IMR-90 (cell line): ENCODE results near the gene NPB. TPM values are rescaled to one million over a fixed set of nuclear protein-coding genes. Genes with fewer than 3 reads are reported as not detected.

ENCODE experiments used
- ATAC-seq: fragments of 200-7000 bp; cut with Tn5 transposase; 2 replicates; pipeline ENCODE4 v1.9.1; 2020; ENCODE audit warnings: low read depth, mild to moderate bottlenecking, moderate library complexity
- BruUV-seq: library from RNA; stranded (reverse); fragments of 400-500 nt; replicated peaks from 2 replicates; lab custom pipeline; 2021; lab: Mats Ljungman, UMichigan
- CTCF ChIA-PET: fragments of 300-600 bp; formaldehyde crosslinking; extraction: SDS; loops from one replicate; lab custom pipeline; 2021; ENCODE audit warnings: antibody characterized with exemption; lab: Yijun Ruan, JAX
- POLR2A ChIA-PET: fragments of 300-600 bp; sonication (Branson Sonifier 250); formaldehyde crosslinking; loops from one replicate; lab custom pipeline; 2022; ENCODE audit warnings: antibody characterized with exemption; ENCODE audit not compliant: unreplicated experiment; lab: Charles Lee
- DNase-seq: peaks from one replicate; pipeline ENCODE4 v3.0.0; 2013
- H2AFZ ChIP-seq: replicated peaks from 2 replicates; pipeline ENCODE3; 2013; ENCODE audit warnings: low read length, mild to moderate bottlenecking; ENCODE audit not compliant: poor library complexity
- H2AK5ac ChIP-seq: 2 replicates; pipeline ENCODE4 v1.6.1; 2013; ENCODE audit warnings: low read depth, low read length, inconsistent platforms
- H2AK9ac ChIP-seq: replicated peaks from 2 replicates; pipeline ENCODE3; 2013; ENCODE audit warnings: mild to moderate bottlenecking, low read depth, low read length, moderate library complexity; ENCODE audit not compliant: poor library complexity
- H2BK120ac ChIP-seq: 2 replicates; pipeline ENCODE4 v1.6.1; 2013; ENCODE audit warnings: low read depth, low read length, inconsistent platforms
- H2BK15ac ChIP-seq: 3 replicates; pipeline ENCODE4 v1.6.1; 2013; ENCODE audit warnings: low read depth, low read length, inconsistent platforms
- H2BK20ac ChIP-seq: 2 replicates; pipeline ENCODE4 v1.6.1; 2013; ENCODE audit warnings: low read depth, mild to moderate bottlenecking, inconsistent platforms, low read length, moderate library complexity
- H2BK5ac ChIP-seq: 2 replicates; pipeline ENCODE4 v1.6.1; 2013; ENCODE audit warnings: mild to moderate bottlenecking, low read depth, low read length, inconsistent platforms; ENCODE audit not compliant: poor library complexity, severe bottlenecking
- H3K14ac ChIP-seq: replicated peaks from 2 replicates; pipeline ENCODE4 v1.6.1; 2013; ENCODE audit warnings: low read depth, low read length, inconsistent platforms
- H3K18ac ChIP-seq: 2 replicates; pipeline ENCODE4 v1.6.1; 2013; ENCODE audit warnings: low read depth, low read length, control low read depth
- H3K23ac ChIP-seq: 2 replicates; pipeline ENCODE4 v1.6.1; 2013; ENCODE audit warnings: low read depth, low read length, inconsistent platforms
- H3K27ac ChIP-seq: 2 replicates; pipeline ENCODE4 v1.5.1; 2013; ENCODE audit warnings: mild to moderate bottlenecking, control low read depth, low read length; ENCODE audit not compliant: insufficient read depth
- H3K27me3 ChIP-seq: 2 replicates; pipeline ENCODE4 v1.6.1; 2013; ENCODE audit warnings: low read length; ENCODE audit not compliant: control insufficient read depth, insufficient read depth
- H3K36me3 ChIP-seq: 2 replicates; pipeline ENCODE4 v1.6.1; 2013; ENCODE audit warnings: low read length, mixed read lengths; ENCODE audit not compliant: control insufficient read depth, insufficient read depth
- H3K4ac ChIP-seq: 2 replicates; pipeline ENCODE4 v1.6.1; 2013; ENCODE audit warnings: low read depth, low read length, inconsistent platforms
- H3K4me1 ChIP-seq: 2 replicates; pipeline ENCODE4 v1.6.1; 2013; ENCODE audit warnings: low read length, mixed read lengths; ENCODE audit not compliant: control insufficient read depth, insufficient read depth
- H3K4me2 ChIP-seq: 2 replicates; pipeline ENCODE4 v1.6.1; 2013; ENCODE audit warnings: low read depth, mild to moderate bottlenecking, control low read depth, low read length, moderate library complexity
- H3K4me3 ChIP-seq: 2 replicates; pipeline ENCODE4 v1.5.1; 2013; ENCODE audit warnings: low read depth, mild to moderate bottlenecking, control low read depth, low read length, moderate library complexity; ENCODE audit not compliant: insufficient read depth
- H3K56ac ChIP-seq: 2 replicates; pipeline ENCODE4 v1.6.1; 2013; ENCODE audit warnings: low read length, inconsistent platforms; ENCODE audit not compliant: insufficient read depth; ENCODE audit errors: extremely low read depth
- H3K79me1 ChIP-seq, 2 experiments: 2 replicates each; pipeline ENCODE4 v1.6.1; 2013; ENCODE audit warnings: low read length in 2 of 2, inconsistent platforms in 1 of 2, low read depth in 1 of 2
- H3K9ac ChIP-seq: 2 replicates; pipeline ENCODE4 v1.6.1; 2013; ENCODE audit warnings: low read depth, low read length, control low read depth
- H3K9me1 ChIP-seq: 2 replicates; pipeline ENCODE4 v1.6.1; 2013; ENCODE audit warnings: low read length, inconsistent platforms; ENCODE audit not compliant: insufficient read depth
- H3K9me3 ChIP-seq: 2 replicates; pipeline ENCODE4 v1.6.1; 2013; ENCODE audit warnings: low read length; ENCODE audit not compliant: control insufficient read depth, insufficient read depth
- H4K20me1 ChIP-seq: 2 replicates; pipeline ENCODE4 v1.6.1; 2013; ENCODE audit warnings: low read length, inconsistent platforms; ENCODE audit not compliant: insufficient read depth
- H4K5ac ChIP-seq: 2 replicates; pipeline ENCODE4 v1.6.1; 2013; ENCODE audit warnings: mild to moderate bottlenecking, low read depth, low read length, control low read depth
- H4K8ac ChIP-seq, 2 experiments: 2 replicates each; pipeline ENCODE4 v1.6.1; 2013; ENCODE audit warnings: low read depth in 2 of 2, low read length in 2 of 2, control low read depth in 1 of 2, inconsistent platforms in 1 of 2
- H4K91ac ChIP-seq: 2 replicates; pipeline ENCODE4 v1.6.1; 2013; ENCODE audit warnings: low read depth, low read length, inconsistent platforms; ENCODE audit not compliant: insufficient read depth
- BHLHE40 ChIP-seq: fragments of 150-350 bp; IDR thresholded peaks from 2 replicates; pipeline ENCODE4 v1.6.1; 2016; ENCODE audit warnings: mild to moderate bottlenecking, low read depth, low read length
- CEBPB ChIP-seq: IDR thresholded peaks from 2 replicates; pipeline ENCODE4 v1.6.1; 2012; ENCODE audit warnings: low read depth, low read length, improper control_type of control experiment
- CHD1 ChIP-seq: IDR thresholded peaks from 2 replicates; pipeline ENCODE4 v1.6.1; 2012; ENCODE audit warnings: low read depth, low read length, improper control_type of control experiment
- FOS ChIP-seq: fragments of 150-350 bp; IDR thresholded peaks from 2 replicates; pipeline ENCODE4 v1.6.1; 2016; ENCODE audit warnings: low read depth, low read length
- MAFK ChIP-seq: IDR thresholded peaks from 2 replicates; pipeline ENCODE4 v1.6.1; 2012; ENCODE audit warnings: low read depth, low read length, improper control_type of control experiment
- MAZ ChIP-seq: IDR thresholded peaks from 2 replicates; pipeline ENCODE4 v1.6.1; 2012; ENCODE audit warnings: low read depth, mild to moderate bottlenecking, low read length, improper control_type of control experiment, moderate library complexity, borderline replicate concordance
- NFE2L2 ChIP-seq: fragments of 150-350 bp; IDR thresholded peaks from 2 replicates; pipeline ENCODE4 v1.6.1; 2016; ENCODE audit warnings: low read depth, mild to moderate bottlenecking, low read length
- RAD21 ChIP-seq: IDR thresholded peaks from 2 replicates; pipeline ENCODE4 v1.6.1; 2012; ENCODE audit warnings: low read length, improper control_type of control experiment
- RCOR1 ChIP-seq: IDR thresholded peaks from 2 replicates; pipeline ENCODE4 v1.6.1; 2012; ENCODE audit warnings: mild to moderate bottlenecking, low read length, improper control_type of control experiment; ENCODE audit not compliant: insufficient replicate concordance
- RFX5 ChIP-seq: IDR thresholded peaks from 2 replicates; pipeline ENCODE4 v1.8.0; 2012; ENCODE audit warnings: low read depth, mild to moderate bottlenecking, low read length, moderate library complexity
- WGBS, 2 experiments: methylation state at CpG; one replicate each; pipeline versions ENCODE4 v1.1.5 to v1.1.7; 2013; ENCODE audit warnings: missing lambda C conversion rate in 2 of 2; ENCODE audit not compliant: insufficient read length in 1 of 2; ENCODE audit errors: extremely low coverage in 2 of 2; 5-methylcytosine and 5-hydroxymethylcytosine counted together
- dilution Hi-C: fragments of 300-500 bp; cut with HindIII; formaldehyde crosslinking; loops from one replicate; pipeline ENCODE4 v1.14.3; 2018; ENCODE audit warnings: low sequenced_read_pairs; ENCODE audit not compliant: unreplicated experiment
- in situ Hi-C: fragments of 300-500 bp; cut with MboI; formaldehyde crosslinking; loops from 3 replicates; pipeline ENCODE4 v1.14.3; 2019; ENCODE audit warnings: low sequenced_read_pairs, inconsistent platforms, mixed read lengths
- intact Hi-C: fragments of 100-400 bp; cut with micrococcal nuclease; formaldehyde crosslinking; loops from 2 replicates; pipeline ENCODE4 v1.10.0; 2022
- polyA plus RNA-seq, 3 experiments: library from polyadenylated mRNA; depleted of rRNA; stranded (reverse); fragments of >200 nt; gene quantifications; 2 replicates each; pipeline ENCODE4 v1.2.3, GENCODE V29; 2012; ENCODE audit warnings: low replicate concordance in 1 of 3
- total RNA-seq: library from RNA; depleted of rRNA; stranded (reverse); fragments of >200 nt; gene quantifications from 2 replicates; pipeline ENCODE4 v1.2.3, GENCODE V29; 2012
- TF ChIP-seq, protein P1 (sequence below): fragments of 150-350 bp; IDR thresholded peaks from 2 replicates; pipeline ENCODE4 v1.6.1; 2016; ENCODE audit warnings: low read depth, mild to moderate bottlenecking, low read length, moderate library complexity, borderline replicate concordance
- TF ChIP-seq, protein P2 (sequence below): conservative IDR thresholded peaks from 2 replicates; pipeline ENCODE4 v1.5.1; 2012; ENCODE audit warnings: mild to moderate bottlenecking, low read depth, low read length, improper control_type of control experiment
- TF ChIP-seq, protein P3 (sequence below): fragments of 150-350 bp; IDR thresholded peaks from 2 replicates; pipeline ENCODE4 v1.6.1; 2017; ENCODE audit warnings: mild to moderate bottlenecking, antibody characterized with exemption, low read length, low read depth

NPB gene
- total and polyA plus RNA-seq, 2 of the 4 experiments (the other 2 are of a cell fraction): 0.51 TPM; not detected in 1

DNA sequence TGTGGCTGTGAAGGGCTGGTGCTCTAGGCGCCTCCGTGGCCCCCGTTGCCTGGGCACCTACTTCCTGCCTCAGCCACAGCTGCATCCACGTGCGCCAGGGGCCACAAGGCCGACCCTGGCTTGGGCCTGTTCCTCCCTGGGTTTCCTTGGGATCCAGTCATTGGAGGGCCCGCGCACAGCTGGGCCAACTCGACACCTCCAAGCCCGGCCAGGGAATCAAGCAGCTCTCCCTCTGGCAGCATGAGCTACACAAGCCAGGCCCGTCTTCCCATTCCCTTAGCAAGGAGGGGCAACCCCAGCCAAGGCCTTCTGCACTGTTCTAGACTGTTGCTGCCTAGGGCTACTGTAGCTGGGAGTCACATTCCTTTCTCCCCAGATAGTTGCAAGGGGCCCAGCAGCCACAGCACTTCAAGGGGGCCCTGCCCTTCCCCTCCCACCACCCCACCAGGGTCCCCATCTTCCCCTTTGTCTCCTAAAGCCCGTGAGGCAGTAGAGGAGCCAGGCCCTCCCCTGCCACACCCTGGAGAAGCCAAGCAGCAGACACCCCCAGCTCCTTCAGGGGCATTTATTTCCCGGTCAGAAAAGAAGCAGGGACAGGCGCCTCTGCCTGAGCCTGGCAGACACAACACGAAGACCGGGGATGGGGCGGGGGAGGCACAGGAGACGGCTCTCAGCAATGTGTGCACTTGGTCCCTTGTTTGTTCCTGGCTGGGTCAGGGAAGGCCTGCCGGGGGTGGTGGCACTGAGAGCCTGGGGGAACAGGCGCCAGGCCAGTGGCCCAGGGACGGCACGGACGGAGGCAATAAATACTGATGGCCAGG is 34.7 kb upstream of the NPB start:
- Histone ChIP-seq H4K20me1 (peaks cover 55% of the 10 kb centered on the region), H3K18ac (no peak overlapping the region)
- CTCF ChIA-PET: no interaction called here
- TF ChIP-seq, protein P1, sequence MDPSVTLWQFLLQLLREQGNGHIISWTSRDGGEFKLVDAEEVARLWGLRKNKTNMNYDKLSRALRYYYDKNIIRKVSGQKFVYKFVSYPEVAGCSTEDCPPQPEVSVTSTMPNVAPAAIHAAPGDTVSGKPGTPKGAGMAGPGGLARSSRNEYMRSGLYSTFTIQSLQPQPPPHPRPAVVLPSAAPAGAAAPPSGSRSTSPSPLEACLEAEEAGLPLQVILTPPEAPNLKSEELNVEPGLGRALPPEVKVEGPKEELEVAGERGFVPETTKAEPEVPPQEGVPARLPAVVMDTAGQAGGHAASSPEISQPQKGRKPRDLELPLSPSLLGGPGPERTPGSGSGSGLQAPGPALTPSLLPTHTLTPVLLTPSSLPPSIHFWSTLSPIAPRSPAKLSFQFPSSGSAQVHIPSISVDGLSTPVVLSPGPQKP: no peak
- TF ChIP-seq MAZ (no peak; the same call in 1 of the 2 replicates), CHD1 (no peak), MAFK (no peak), RCOR1 (no peak), CEBPB (no peak), RAD21 (no peak), NFE2L2 (no peak), BHLHE40 (no peak), FOS (no peak), RFX5 (no peak)
- TF ChIP-seq, protein P2, sequence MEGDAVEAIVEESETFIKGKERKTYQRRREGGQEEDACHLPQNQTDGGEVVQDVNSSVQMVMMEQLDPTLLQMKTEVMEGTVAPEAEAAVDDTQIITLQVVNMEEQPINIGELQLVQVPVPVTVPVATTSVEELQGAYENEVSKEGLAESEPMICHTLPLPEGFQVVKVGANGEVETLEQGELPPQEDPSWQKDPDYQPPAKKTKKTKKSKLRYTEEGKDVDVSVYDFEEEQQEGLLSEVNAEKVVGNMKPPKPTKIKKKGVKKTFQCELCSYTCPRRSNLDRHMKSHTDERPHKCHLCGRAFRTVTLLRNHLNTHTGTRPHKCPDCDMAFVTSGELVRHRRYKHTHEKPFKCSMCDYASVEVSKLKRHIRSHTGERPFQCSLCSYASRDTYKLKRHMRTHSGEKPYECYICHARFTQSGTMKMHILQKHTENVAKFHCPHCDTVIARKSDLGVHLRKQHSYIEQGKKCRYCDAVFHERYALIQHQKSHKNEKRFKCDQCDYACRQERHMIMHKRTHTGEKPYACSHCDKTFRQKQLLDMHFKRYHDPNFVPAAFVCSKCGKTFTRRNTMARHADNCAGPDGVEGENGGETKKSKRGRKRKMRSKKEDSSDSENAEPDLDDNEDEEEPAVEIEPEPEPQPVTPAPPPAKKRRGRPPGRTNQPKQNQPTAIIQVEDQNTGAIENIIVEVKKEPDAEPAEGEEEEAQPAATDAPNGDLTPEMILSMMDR: no peak
- TF ChIP-seq, protein P3, sequence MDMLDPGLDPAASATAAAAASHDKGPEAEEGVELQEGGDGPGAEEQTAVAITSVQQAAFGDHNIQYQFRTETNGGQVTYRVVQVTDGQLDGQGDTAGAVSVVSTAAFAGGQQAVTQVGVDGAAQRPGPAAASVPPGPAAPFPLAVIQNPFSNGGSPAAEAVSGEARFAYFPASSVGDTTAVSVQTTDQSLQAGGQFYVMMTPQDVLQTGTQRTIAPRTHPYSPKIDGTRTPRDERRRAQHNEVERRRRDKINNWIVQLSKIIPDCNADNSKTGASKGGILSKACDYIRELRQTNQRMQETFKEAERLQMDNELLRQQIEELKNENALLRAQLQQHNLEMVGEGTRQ: no peak

More for the DNA sequence above, 34.7 kb upstream of the NPB start:
- H3K27me3 ChIP-seq: no peaks in the 10 kb centered on the region
- peak overlapping the region; percentile 15 for H4K5ac ChIP-seq
- WGBS, 2 experiments: 68% methylated on average over 18 of the region's 23 CpGs; no CpG with 5 or more reads in 1 of the 2 experiments
- H3K4me2 ChIP-seq: no peak overlapping the region
- POLR2A ChIA-PET: interaction anchor here (0.9 kb wide), 1 partner anchor 151 kb away, joined by 12 read pairs; no protein-coding TSS in a partner anchor
- peak overlapping the region; percentile 59 for H3K23ac ChIP-seq
- H3K56ac ChIP-seq: no peak overlapping the region
- no TSS peak for BruUV-seq
- H3K79me1 ChIP-seq: peaks cover 18 to 82% of the 10 kb centered on the region in 2 experiments; a peak in 3 of 4 replicates
- peak overlapping the region; percentile 49 for H2AFZ ChIP-seq
- peak overlapping the region; percentile 43 for H2AK5ac ChIP-seq
- peaks cover 34% of the 10 kb centered on the region for H3K4me1 ChIP-seq
- ATAC-seq (peak; percentile 1), DNase-seq (peak; percentile 52)
- no peak overlapping the region for H3K4me3 ChIP-seq
- intact Hi-C loops: no loop called here
- H2BK15ac ChIP-seq: no peak overlapping the region
- peak overlapping the region; percentile 95 for H3K4ac ChIP-seq
- H3K9ac ChIP-seq: no peak overlapping the region; the same call in 1 of the 2 replicates
- no peak overlapping the region for H4K91ac ChIP-seq
- in situ Hi-C loops: no loop called here
- peaks cover 46% of the 10 kb centered on the region for H3K36me3 ChIP-seq
- H2BK5ac ChIP-seq: peak overlapping the region; percentile 95
- H4K8ac ChIP-seq: peak overlapping the region; percentile 39 to 66; a peak in 2 of 4 replicates
- H3K9me3 ChIP-seq: no peaks in the 10 kb centered on the region
- dilution Hi-C loops: no loop called here
- no peak overlapping the region for H2BK120ac ChIP-seq
- H3K27ac ChIP-seq: peak overlapping the region; percentile 81
- peak overlapping the region; percentile 98 for H2AK9ac ChIP-seq
- peak overlapping the region; percentile 50; the same call in 1 of the 2 replicates for H3K14ac ChIP-seq
- H3K9me1 ChIP-seq: peaks cover 11% of the 10 kb centered on the region; the same call in 1 of the 2 replicates
- H2BK20ac ChIP-seq: no peak overlapping the region
